ENCODE results near the gene CNPY3.
"Not testable (repeated sequence)": the region's sequence is repeated elsewhere in the genome, so short reads cannot be mapped to it uniquely, and the experiment has no call there.

The CNPY3 gene

GRCh38 chr6:42916288-42916687 lies 13.0 kb upstream of the CNPY3 start:
- DNase-seq: no peak

DNA sequence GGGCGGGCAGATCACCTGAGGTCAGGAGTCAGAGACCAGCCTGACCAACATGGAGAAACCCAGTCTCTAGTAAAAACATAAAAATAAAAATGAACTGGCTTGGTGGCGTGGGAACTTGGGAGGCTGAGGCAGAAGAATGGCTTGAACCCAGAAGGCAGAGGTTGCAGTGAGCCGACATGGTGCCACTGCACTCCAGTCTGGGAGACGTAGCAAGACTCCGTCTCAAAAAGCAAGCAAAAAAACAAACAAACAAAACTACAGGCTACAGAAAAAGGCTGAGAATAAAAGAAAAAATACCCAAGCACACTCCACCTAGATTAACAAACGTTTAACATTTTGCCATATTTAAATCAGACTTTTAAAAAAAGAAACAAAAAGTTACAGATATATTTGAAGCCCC lies 7.5 kb upstream of the CNPY3 start:
- no peak for DNase-seq

DNA sequence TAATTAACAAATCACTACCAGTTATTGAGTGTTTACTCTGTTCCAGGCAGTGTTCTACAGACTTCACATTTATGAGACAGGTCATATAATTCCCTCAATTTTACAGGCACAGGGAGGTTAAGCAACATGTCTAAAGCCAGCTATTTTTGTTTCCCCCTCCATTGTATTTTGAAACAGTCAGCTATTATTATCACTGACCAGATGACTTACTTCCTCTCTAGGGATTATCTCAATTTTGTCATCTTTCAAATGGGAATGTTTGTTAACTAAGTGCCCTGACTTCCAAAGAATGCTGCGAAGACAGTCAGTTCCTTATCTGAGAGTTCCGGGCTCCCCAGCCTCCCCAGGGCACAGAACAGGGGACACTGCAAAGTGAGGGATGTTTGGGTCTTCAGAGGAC lies 5.6 kb upstream of the CNPY3 start:
- peak; percentile 8 for DNase-seq

- DNase-seq: no peak
These were observed 3.9 kb upstream of the CNPY3 start for GRCh38 chr6:42925248-42925857.

GRCh38 chr6:42929821-42930360 lies 611 bp downstream of the CNPY3 start:
- DNase-seq: peak; percentile 72

DNA sequence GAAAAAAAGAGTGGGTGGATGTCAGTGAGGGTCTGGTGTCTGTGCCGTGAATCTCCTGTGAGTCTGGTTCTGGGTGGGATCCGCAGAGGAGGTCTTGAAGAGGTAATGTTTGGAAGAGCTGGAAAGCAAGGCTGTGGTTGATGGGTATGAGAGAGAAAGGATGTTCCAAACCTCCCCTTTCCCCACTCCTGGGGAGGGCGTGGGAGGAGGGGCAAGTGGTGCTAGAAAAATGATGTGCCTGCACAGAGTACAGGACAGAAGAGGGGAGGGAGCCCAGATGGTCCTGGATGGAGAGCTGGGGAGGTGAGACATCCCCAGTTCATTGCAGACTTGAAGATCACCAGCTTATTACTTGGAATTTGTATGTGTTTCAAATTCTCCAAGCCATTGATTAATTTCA lies 3.1 kb downstream of the CNPY3 start:
- DNase-seq: no peak

DNA sequence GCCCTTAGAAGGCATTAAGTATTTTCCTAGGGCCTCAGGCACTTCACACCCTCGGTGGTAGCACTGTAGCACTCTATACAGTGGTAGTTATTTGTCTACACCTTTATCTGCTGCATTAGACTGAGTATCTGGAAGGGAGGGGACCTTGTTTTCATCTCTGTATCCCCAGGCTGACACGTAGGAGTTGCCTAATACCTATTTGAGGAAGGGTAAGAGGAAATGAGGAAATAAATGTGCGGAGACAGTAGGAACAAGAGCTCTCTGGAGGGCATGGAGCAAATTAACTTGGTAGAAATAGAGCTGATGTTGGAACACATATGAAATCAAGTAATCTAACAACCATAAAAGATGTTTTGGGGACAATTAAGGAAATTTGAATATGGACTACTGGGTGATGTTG lies 3.9 kb downstream of the CNPY3 start:
- DNase-seq: no peak

DNA sequence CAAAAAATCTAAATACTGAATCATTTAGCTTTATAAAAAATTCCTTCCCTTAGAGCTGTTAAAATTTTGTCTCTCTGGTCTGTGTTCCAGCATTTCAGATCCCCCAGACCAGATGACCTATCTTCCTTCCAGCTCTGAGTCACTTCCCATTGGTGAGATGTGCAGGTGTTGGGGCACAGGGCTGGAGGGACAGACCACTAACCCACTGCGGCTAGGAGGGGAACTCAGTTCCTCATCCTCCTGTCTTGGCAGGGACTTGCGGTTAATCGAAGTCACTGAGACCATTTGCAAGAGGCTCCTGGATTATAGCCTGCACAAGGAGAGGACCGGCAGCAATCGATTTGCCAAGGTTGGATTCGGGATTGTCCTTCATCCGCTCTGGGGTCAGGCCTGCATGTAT lies 6.0 kb downstream of the CNPY3 start:
- no peak for DNase-seq

GRCh38 chr6:42936398-42936797 lies 7.1 kb downstream of the CNPY3 start:
- DNase-seq: no peak

GRCh38 chr6:42937548-42938427 lies 8.5 kb downstream of the CNPY3 start:
- no peak for DNase-seq

DNA sequence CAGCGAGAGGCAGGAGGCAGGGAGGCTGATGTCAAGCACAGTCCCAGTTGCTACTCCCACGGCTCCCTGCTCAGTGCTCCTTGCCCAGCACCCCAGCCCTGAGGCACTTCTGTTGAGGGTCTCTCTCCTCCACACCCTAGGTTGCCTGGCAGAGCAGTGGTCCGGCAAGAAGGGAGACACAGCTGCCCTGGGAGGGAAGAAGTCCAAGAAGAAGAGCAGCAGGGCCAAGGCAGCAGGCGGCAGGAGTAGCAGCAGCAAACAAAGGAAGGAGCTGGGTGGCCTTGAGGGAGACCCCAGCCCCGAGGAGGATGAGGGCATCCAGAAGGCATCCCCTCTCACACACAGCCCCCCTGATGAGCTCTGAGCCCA lies 9.1 kb downstream of the CNPY3 start:
- no peak for DNase-seq

- no peak for DNase-seq
These were observed 9.9 kb downstream of the CNPY3 start for GRCh38 chr6:42938987-42939809.

DNA sequence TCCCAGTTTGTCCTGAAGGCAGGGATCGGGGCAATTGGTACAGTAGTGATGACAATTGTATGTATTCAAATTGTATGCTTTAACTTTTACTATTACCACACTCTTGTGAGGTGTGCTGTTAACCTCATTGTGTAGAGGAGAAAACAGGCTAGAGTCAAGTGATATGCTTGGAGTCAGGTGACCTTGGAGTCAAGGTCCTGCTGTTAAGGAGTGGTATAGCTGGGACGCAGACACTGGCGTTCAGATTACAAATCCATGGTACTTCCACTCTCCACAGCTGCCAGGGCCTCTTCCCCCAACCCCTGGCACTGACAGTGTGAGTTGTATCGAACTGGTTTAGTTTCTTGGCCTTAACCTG lies 10.5 kb downstream of the CNPY3 start:
- DNase-seq: no peak

DNA sequence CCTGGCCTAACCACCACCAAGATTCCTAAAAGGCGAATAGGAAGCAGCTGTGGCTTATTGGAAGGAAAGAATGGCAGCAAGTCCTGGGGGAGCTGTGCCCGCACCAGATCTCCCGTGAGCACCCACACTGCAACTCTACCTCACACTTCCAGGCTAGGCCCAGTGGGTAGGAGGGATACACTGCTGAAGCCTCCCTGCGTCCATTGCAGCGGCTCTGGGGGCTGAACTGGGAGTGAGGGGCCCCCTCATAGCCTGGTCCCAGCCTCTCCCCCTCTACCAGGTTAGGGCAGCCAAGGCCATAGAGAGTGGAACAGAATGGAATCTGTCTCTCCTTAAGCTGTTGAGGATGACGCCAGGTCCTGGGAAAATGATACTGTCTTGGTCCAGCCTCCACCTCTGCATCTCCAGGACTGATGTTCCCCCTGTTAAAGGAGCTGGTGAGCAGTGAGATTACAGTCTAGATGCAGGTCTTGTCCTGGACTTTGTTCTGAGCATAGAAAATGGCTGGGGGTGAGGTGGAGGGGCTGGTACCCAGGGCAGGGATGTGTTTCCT lies 11.3 kb downstream of the CNPY3 start:
- no peak for DNase-seq

DNA sequence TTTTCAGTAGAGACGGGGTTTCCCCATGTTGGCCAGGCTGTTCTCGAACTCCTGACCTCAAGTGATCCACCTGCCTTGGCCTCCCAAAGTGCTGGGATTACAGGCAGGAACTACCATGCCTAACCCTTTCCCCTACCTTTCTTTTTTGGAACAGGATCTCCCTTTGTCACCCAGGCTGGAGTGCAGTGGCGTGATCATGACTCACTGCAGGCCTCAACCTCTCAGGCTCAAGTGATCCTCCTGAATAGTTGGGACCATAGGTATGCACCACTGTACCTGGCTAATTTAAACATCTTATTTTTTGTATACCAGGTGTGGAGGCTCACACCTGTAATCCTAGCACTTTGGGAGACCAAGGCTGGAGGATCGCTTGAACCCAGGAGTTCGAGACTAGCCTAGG lies 12.1 kb downstream of the CNPY3 start:
- DNase-seq: not testable (repeated sequence)

DNA sequence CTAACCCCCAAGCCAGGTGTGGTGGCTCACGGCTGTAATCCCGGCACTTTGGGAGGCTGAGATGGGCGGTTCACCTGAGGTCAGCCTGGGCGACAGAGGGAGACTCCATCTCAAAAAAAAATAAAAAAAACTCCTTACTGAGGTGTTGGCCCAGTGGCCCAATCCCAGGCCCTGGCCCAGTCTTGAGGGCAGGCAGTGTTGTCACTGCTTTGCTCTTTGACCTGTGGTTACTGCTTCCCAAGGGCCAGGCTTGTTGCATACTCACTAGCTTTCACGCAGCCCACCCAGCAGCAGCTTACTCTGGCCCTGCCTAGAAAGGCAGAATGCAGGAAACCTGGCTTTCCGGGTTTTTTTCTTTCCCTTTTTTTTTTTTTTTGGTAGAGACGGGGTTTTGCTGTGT lies 13.2 kb downstream of the CNPY3 start:
- no peak for DNase-seq

DNA sequence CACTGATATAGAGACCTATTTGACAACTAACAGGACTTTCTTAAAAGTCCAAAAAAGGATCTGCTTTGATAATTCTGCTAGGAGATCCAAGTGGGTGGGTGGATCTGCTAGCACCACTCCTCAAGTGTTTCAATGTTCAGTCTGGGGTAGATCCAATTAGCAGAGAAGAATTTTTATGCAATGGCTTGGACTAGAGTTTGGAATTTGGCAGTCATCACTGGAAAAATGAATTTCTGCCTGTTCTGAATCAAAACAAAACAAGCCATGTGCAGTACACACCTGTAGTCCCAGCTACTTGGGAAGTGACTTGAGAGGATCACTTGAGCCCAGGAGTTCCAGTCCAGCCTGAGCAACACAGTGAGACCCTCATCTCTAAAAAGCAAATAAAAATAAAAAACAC lies 18.7 kb downstream of the CNPY3 start:
- DNase-seq: no peak

DNA sequence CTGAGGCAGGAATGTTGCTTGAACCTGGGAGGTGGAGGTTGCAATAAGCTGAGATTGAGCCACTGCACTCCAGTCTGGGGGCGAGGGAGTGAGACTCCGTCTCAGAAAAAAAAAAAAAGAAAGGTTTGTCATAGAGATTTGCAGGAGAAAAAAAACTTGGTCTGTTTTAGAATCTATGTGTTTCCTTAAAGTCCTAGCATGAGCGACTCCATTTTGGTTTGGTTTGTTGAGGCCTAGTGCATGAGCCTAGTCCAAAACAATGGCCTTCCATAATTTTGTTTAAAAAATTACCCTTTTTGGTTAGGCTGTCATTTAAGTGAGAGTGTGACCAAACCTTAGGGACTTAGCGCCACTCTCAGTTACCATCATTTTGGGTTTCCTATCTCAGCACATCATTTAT lies 23.1 kb downstream of the CNPY3 start:
- no peak for DNase-seq

GRCh38 chr6:42954405-42954804 lies 25.1 kb downstream of the CNPY3 start:
- not testable (repeated sequence) for DNase-seq

DNA sequence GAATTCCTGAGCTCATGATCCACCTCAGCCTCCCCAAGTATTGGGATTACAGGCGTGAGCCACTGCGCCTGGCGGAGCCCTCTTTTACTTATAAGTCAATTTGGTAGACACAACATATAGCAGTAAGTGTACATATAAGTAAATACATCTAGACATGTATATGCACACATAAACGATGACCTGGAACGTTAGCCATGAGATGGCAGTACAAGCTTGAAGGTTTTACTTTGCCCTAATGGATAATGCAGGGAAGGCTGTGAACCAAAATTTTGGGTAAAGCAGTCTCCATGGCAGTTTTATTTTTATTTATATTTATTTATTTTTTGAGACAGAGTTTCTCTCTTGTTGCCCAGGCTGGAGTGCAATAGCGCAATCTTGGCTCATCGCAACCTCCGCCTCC lies 28.8 kb downstream of the CNPY3 start:
- DNase-seq: no peak

- no peak for DNase-seq
These were observed 30.6 kb downstream of the CNPY3 start for GRCh38 chr6:42959917-42960242.

DNA sequence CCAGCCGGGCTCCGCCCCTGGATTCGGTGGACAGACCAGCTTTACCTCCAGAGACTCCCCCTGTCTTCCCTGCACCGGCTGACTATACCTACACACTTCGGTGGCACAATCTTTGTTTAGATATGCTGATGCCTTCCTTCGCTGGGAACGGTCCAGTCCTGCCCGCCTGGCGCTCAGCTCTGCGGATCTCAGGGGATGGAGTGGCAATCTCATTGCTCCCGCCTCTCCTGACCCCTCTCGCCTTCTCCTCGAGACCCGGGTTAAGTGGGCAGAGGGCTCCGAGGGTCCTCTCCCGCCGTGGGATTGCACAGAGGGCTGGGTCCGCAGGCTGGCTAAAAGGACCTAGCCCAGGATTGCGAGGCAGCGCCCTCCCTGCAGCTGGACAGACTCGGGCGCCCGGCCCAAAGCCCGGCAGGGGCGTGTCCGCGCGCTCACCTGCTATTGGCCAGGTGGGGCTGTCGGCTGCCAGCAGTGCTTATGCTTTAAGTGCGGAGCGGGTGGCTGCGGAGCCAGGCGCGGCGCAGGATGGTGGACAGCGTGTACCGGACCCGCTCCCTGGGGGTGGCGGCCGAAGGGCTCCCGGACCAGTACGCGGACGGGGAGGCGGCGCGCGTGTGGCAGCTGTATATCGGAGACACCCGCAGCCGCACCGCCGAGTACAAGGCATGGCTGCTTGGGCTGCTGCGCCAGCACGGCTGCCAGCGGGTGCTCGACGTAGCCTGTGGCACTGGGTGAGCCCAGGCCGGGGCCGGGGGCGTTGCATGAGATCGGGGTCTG lies 31.2 kb downstream of the CNPY3 start, which contains the start of gene GNMT:
Gene GNMT (plus strand): TSS at position 512 of the 777 bp plus-strand sequence. CDS start 14 bp downstream, at position 526.
- DNase-seq: no peak

Measured in HCEC 1CT (cell line).